ENCODE data around the gene SHMT2. TPM values are rescaled to one million over a fixed set of nuclear protein-coding genes. Genes with fewer than 3 reads are reported as not detected.
A peak's percentile ranks its signal among the peaks of the same experiment; 100 is the strongest.

The SHMT2 gene
- total and polyA plus RNA-seq, 9 of the 15 experiments (the other 6 are each of a cell fraction or from before 2014, with no cell fraction given), result 46.1 to 319 (median 115) TPM

GRCh38 chr12:57235017-57235727 lies 5.7 kb downstream of the SHMT2 start (continued):
- TF ChIP-seq ZNF707 (CRISPR knock-in tag; conservative IDR thresholded peaks at IDR 0.05) (no peak), MYC (IDR thresholded peaks at IDR 0.05; ENCODE audit: low read depth, low read length) (no peak), MYC (CRISPR knock-in tag; IDR thresholded peaks at IDR 0.05; ENCODE audit: borderline replicate concordance, low read depth) (peak; percentile 15; the same call in 1 of the 2 replicates), POLR3G (IDR thresholded peaks at IDR 0.05; ENCODE audit: extremely low read depth, insufficient read length, insufficient replicate concordance) (no peak), ZZZ3 (IDR thresholded peaks at IDR 0.05) (no peak), ZBTB9 (CRISPR knock-in tag; IDR thresholded peaks at IDR 0.05) (peak; percentile 72; the same call in 1 of the 2 replicates)

- Histone ChIP-seq H3K27ac (ENCODE audit: extremely low read depth, low read depth, low read length) (no peak overlapping the region), H2AFZ (ENCODE audit: low read depth, low read length) (no peak overlapping the region), H3K4me3 (no peak overlapping the region), H3K27me3 (ENCODE audit: control insufficient read depth in 2 of 2, insufficient read depth in 2 of 2, low read length in 2 of 2) (peaks cover under 1 to 10% of the 10 kb centered on the region in 2 experiments; a peak in 1 of 5 replicates), H4K20me1 (replicated peaks; ENCODE audit: control insufficient read depth, insufficient read depth, low read length) (peaks cover 12% of the 10 kb centered on the region), H3K79me2 (ENCODE audit: control insufficient read depth, insufficient read depth, low read length) (peaks cover 12% of the 10 kb centered on the region), H3K9me1 (ENCODE audit: control insufficient read depth, insufficient read depth, low read length) (peaks cover 9% of the 10 kb centered on the region), H3K9me3 (replicated peaks; ENCODE audit: control insufficient read depth, insufficient read depth, low read depth, low read length) (no peaks in the 10 kb centered on the region), H3K9ac (ENCODE audit: insufficient read depth in 1 of 2, low read depth in 2 of 2, low read length in 2 of 2) (no peak overlapping the region; a peak in 1 of 4 replicates), H3K4me2 (ENCODE audit: insufficient read depth, low read length) (no peak overlapping the region), H3K4me1 (replicated peaks in 1 of 2; ENCODE audit: control insufficient read depth in 2 of 2, insufficient read depth in 2 of 2, low read length in 2 of 2) (peaks cover 45 to 82% of the 10 kb centered on the region in 2 experiments), H3K36me3 (ENCODE audit: control insufficient read depth, insufficient read depth, low read length) (peaks cover 51% of the 10 kb centered on the region; the same call in 2 of the 3 replicates)
- FAIRE-seq (no peak), ATAC-seq (no peak), DNase-seq (ENCODE audit: extremely low read depth in 1 of 4, low spot score in 3 of 4) (peak in 1 of 4 experiments; percentile 11)
- no TSS peak for BruUV-seq (replicated peaks)
- POLR2A ChIA-PET, result interaction anchor here (0.6 to 1.1 kb wide), 2 partner anchors 13 to 21 kb away, joined by 3 read pairs; no protein-coding TSS in a partner anchor
- CTCF ChIA-PET (ENCODE audit: low intra/inter-chr PET ratio), result interaction anchor here (6.6 kb wide), 1 partner anchor 22 kb away, joined by 186 read pairs; the partner anchor contains the start of gene NXPH4
- 75% methylated on average over 7 of the region's 8 CpGs for WGBS (ENCODE audit: insufficient coverage, low coverage, missing lambda C conversion rate)
- in situ Hi-C loops (cut with MboI) (no loop called here), intact Hi-C loops (cut with micrococcal nuclease) (no loop called here)
- TF ChIP-seq GMEB1 (CRISPR knock-in tag; IDR thresholded peaks at IDR 0.05), result no peak
- peak; percentile 23; the same call in 1 of the 2 replicates for TF ChIP-seq POLR2H (tag; IDR thresholded peaks at IDR 0.05; ENCODE audit: low read depth)
- 0 out of 2 replicates have a peak, but pooled peaks have one; percentile 81 for TF ChIP-seq POLR2AphosphoS2 (IDR thresholded peaks at IDR 0.05; ENCODE audit: low read length)
These were observed 6.2 kb downstream of the SHMT2 start for GRCh38 chr12:57235728-57236131.

All from K562 (cell line).